Subcutaneous abdominal adipose tissue (tissue), 5 donors: Measurements from ENCODE around the gene EXD1.
"Not testable (repeated sequence)": the region's sequence is repeated elsewhere in the genome, so short reads cannot be mapped to it uniquely, and the experiment has no call there.

Source experiments
- H3K27ac ChIP-seq: one replicate; pipeline ENCODE4 v1.7.0; 2013; ENCODE audit warnings: low read depth, mild to moderate bottlenecking, inconsistent platforms, low read length, moderate library complexity
- H3K27me3 ChIP-seq, 5 donors: one replicate each; pipeline ENCODE4 v1.7.0; 2013; ENCODE audit warnings: low read length in 5 of 5, inconsistent platforms in 1 of 5; ENCODE audit not compliant: control insufficient read depth in 5 of 5, insufficient read depth in 4 of 5
- H3K36me3 ChIP-seq, 5 donors: one replicate each; pipeline ENCODE4 v1.7.0; 2013; ENCODE audit warnings: low read length in 5 of 5; ENCODE audit not compliant: control insufficient read depth in 5 of 5, insufficient read depth in 5 of 5
- H3K4me1 ChIP-seq, 5 donors: one replicate each; pipeline ENCODE4 v1.7.0; 2013; ENCODE audit warnings: low read length in 5 of 5, mild to moderate bottlenecking in 3 of 5, moderate library complexity in 1 of 5; ENCODE audit not compliant: control insufficient read depth in 5 of 5, insufficient read depth in 5 of 5
- H3K4me3 ChIP-seq, 5 donors: one replicate each; pipeline ENCODE4 v1.7.0; 2013; ENCODE audit warnings: low read length in 5 of 5, low read depth in 1 of 5
- H3K9ac ChIP-seq, 5 donors: one replicate each; pipeline ENCODE4 v1.7.0; 2013; ENCODE audit warnings: low read length in 5 of 5, mild to moderate bottlenecking in 4 of 5, moderate library complexity in 3 of 5
- H3K9me3 ChIP-seq, 5 donors: one replicate each; pipeline ENCODE4 v1.7.0; 2013; ENCODE audit warnings: low read length in 5 of 5; ENCODE audit not compliant: control insufficient read depth in 5 of 5
- donor health status: healthy.
- donor health status: healthy.
- donor health status: healthy.
- donor health status: healthy.
- donor health status: healthy.

The EXD1 gene

DNA sequence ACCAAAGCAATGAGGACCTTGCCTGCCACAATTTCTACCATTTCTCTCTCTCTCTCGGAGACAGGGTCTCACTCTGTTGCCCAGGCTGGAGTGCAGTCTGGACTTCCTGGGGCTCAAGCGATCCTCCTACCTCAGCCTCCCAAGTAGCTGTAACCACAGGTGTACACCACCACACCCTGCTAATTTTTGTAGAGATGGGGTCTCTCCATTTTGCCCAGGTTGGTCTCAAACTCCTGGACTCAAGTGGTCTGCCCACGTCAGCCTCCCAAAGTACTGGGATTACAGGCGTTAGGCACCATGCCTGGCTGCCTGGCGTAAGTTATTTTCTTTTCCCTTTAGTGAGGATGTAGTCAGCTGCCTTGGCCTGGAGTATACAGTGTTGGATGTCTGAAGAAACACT lies 76.8 kb downstream of the EXD1 start:
- no peaks in the 10 kb centered on the region for H3K27me3 ChIP-seq
- H3K9me3 ChIP-seq = no peaks in the 10 kb centered on the region
- H3K4me1 ChIP-seq = peaks cover 0 to 10% (median 8%) of the 10 kb centered on the region in 5 donors
- no peak overlapping the region for H3K9ac ChIP-seq
- no peaks in the 10 kb centered on the region for H3K36me3 ChIP-seq
- H3K27ac ChIP-seq = no peak overlapping the region
- no peak overlapping the region for H3K4me3 ChIP-seq

DNA sequence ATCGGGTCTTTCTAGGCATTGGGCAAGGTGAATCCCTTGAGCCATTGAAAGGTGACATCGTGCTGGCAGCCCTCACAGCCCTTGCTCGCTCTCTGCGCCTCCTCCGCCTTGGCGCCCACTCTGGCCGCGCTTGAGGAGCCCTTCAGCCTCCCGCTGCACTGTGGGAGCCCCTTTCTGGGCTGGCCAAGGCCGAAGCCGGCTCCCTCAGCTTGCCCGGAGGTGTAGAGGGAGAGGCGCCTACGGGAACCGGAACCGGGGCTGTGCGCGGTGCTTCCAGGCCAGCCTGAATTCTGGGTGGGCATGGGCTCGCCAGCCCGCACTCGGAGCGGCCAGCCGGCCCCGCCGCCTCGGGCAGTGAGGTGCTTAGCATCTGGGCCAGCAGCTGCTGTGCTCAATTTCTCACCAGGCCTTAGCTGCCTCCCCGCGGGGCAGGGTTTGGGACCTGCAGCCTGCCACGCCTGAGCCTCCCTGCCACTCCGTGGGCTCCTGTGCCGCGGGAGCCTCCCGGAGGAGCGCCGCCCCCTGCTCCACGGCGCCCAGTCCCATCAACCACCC lies 79.0 kb downstream of the EXD1 start:
- peaks cover 0 to 10% (median 8%) of the 10 kb centered on the region in 5 donors for H3K4me1 ChIP-seq
- H3K27ac ChIP-seq = no peak overlapping the region
- no peaks in the 10 kb centered on the region for H3K9me3 ChIP-seq
- H3K27me3 ChIP-seq = no peaks in the 10 kb centered on the region
- no peak overlapping the region for H3K9ac ChIP-seq
- no peak overlapping the region for H3K4me3 ChIP-seq
- H3K36me3 ChIP-seq = no peaks in the 10 kb centered on the region

DNA sequence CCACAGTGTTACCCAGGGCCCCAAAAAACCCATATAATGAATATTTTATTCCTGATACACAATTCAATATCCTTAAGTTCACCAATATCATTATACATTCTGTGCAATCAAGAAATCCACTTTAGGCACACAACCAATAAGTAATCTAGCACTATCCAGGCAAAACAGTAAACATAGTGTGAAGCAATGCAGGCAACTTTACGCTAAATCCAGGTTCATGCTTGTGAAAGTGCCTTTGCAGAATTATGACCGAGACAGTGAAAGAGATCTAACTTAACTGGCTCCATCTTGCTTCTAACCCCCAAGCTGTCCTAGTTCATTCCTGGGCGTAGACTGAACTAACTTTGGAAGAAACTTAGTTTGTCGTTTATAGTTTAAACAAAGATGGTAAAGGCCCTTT lies 80.3 kb downstream of the EXD1 start:
- Histone ChIP-seq H3K27ac (no peak overlapping the region), H3K9ac (no peak overlapping the region), H3K4me3 (no peak overlapping the region), H3K36me3 (no peaks in the 10 kb centered on the region), H3K27me3 (no peaks in the 10 kb centered on the region), H3K4me1 (peaks cover 0 to 10% (median 8%) of the 10 kb centered on the region in 5 donors), H3K9me3 (no peaks in the 10 kb centered on the region)

DNA sequence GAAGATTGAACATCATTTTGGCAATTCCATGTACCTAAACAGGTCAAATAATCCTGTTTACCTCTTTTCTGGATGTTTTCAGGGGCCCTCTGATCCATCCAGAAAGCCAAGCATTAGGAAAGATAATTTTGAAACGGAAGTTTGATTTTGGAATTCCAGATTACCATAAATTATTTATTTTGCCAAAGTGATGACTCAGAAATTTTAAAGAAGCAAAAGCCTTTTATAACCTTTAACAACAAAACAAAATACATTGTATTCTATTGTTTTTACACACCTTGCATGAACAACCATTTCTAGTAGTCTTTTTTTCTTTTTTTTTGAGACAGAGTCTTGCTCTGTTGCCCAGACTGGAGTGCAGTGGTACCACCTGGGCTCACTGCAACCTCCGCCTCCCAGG lies 82.5 kb downstream of the EXD1 start:
- H3K4me3 ChIP-seq = no peak overlapping the region
- H3K27me3 ChIP-seq = no peaks in the 10 kb centered on the region
- H3K9ac ChIP-seq = no peak overlapping the region

GRCh38 chr15:41139619-41140018 lies 90.9 kb downstream of the EXD1 start:
- Histone ChIP-seq H3K4me1 (no peaks in the 10 kb centered on the region), H3K36me3 (no peaks in the 10 kb centered on the region), H3K4me3 (no peak overlapping the region), H3K9ac (no peak overlapping the region), H3K9me3 (no peaks in the 10 kb centered on the region), H3K27ac (no peak overlapping the region), H3K27me3 (no peaks in the 10 kb centered on the region)

More for the DNA sequence above, 82.5 kb downstream of the EXD1 start:
- H3K36me3 ChIP-seq = no peaks in the 10 kb centered on the region
- no peaks in the 10 kb centered on the region for H3K9me3 ChIP-seq
- H3K27ac ChIP-seq = no peak overlapping the region
- no peaks in the 10 kb centered on the region for H3K4me1 ChIP-seq

DNA sequence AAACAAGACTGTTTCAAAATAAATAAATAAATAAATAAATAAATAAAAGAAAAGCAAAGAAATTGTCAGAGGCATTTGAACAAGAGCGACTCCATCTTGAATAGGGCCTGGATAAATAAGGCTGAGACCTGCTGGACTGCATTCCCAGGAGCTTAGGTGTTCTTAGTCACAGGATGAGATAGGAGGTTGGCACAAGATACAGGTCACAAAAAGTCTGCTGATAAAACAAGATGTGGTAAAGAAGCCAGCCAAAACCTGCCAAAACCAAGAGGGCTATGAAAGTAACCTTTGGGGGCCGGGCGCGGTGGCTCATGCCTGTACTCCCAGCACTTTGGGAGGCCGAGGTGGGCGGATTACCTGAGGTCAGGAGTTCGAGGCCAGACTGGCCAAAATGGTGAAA lies 91.4 kb downstream of the EXD1 start:
- not testable (repeated sequence) for H3K36me3 ChIP-seq, H3K4me3 ChIP-seq, H3K9me3 ChIP-seq, H3K4me1 ChIP-seq, H3K27me3 ChIP-seq, H3K9ac ChIP-seq, H3K27ac ChIP-seq

- not testable (repeated sequence) for H3K27ac ChIP-seq, H3K36me3 ChIP-seq, H3K4me3 ChIP-seq, H3K4me1 ChIP-seq, H3K9ac ChIP-seq, H3K9me3 ChIP-seq, H3K27me3 ChIP-seq
These were observed 95.0 kb downstream of the EXD1 start for GRCh38 chr15:41135580-41135979.

DNA sequence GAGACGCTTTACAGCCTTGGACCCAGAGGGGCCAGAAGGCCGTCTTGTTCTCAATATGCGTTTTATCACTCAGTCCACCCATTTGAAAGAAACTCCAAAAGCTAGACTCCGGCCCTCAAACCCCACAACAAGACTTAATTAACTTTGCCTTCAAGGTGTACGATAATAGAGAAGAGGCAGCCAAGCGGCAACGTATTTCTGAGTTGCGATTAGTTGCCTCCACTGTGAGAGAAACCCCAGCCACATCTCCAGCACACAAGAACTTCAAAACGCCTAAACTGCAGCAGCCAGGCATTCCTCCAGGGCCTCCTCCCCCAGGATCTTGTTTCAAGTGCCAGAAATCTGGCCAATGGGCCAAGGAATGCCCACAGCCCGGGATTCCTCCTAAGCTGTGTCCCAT lies 97.1 kb downstream of the EXD1 start:
- Histone ChIP-seq H3K9ac (no peak overlapping the region), H3K4me3 (no peak overlapping the region), H3K36me3 (no peaks in the 10 kb centered on the region), H3K4me1 (no peaks in the 10 kb centered on the region), H3K9me3 (no peaks in the 10 kb centered on the region), H3K27ac (no peak overlapping the region), H3K27me3 (no peaks in the 10 kb centered on the region)
